HG03045 (cell line): ENCODE results near the gene PIP5KL1.

Experiments
- ATAC-seq: cut with Tn5 transposase; IDR thresholded peaks from one replicate; pipeline ENCODE4 v1.9.1; 2021; ENCODE audit warnings: mild to moderate bottlenecking, moderate library complexity; ENCODE audit not compliant: unreplicated experiment

Gene PIP5KL1

GRCh38 chr9:127875306-127875966 is 55.1 kb downstream of the PIP5KL1 start:
- ATAC-seq = no peak

- ATAC-seq = no peak
Observed at GRCh38 chr9:127874301-127875221, 56.0 kb downstream of the PIP5KL1 start.

GRCh38 chr9:127873886-127874285 is 56.7 kb downstream of the PIP5KL1 start:
- no peak for ATAC-seq

- ATAC-seq = no peak
Observed at GRCh38 chr9:127873223-127873691, 57.3 kb downstream of the PIP5KL1 start.

GRCh38 chr9:127872369-127873222 is 58.0 kb downstream of the PIP5KL1 start:
- ATAC-seq = no peak

DNA sequence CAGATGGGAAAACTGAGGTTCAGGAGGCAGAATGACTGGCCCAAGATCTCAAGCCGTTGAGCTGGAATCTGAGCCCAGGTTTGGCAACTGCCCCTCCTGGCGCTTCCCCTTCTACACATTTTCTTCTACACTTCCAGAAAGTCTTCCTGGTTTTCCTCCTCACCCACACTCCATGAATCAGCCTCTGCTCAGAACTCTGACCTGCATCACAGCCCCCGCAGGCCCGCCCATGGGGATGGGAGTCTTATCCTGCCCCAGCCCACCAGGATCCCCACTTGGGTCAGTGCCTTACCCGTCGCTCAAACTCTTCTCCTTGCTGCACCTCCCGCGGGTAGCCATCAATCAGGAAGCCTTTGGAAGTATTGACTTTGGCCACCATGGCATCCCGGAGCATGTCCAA is 59.0 kb downstream of the PIP5KL1 start:
- ATAC-seq = no peak

DNA sequence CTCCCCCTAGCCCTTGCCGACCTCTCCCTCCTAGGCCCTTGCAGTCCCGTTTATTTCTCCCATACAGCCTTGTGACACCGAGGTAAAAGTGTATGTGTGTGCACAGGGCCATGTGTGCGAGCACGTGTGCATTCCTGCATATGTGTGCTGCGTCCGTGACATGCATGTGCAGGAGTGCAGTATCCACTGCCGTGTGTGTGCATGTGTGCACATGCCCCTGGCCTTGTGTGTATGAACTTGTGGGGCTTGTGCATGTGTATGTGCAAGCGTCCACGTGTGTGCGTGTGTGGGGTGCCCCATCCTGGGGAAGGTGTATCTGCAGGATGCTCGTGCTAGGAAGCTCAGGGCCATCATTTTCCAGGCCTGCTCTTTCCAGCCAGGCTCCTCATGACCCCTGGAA is 59.7 kb downstream of the PIP5KL1 start:
- ATAC-seq = no peak
